Heart left ventricle (tissue), 13 donors: ENCODE results near the gene BACH2.
A peak's percentile ranks its signal among the peaks of the same experiment; 100 is the strongest.

Source experiments
- POLR2A ChIP-seq, 2 donors: fragments of 450-650 bp; IDR thresholded peaks; one replicate each; pipeline ENCODE4 v1.6.1; 2017; ENCODE audit warnings: antibody characterized with exemption in 2 of 2, mild to moderate bottlenecking in 2 of 2, moderate library complexity in 2 of 2
- TF ChIP-seq, protein P1 (sequence below), 12 donors: fragments of 200-600 bp; sonication (generic) in 4 of 12; IDR thresholded peaks; one replicate each; pipeline versions ENCODE4 v1.5.0 to v1.8.0; 2018 to 2022; ENCODE audit warnings: antibody characterized with exemption in 12 of 12, mild to moderate bottlenecking in 5 of 12
- donor health status: ischemic (EF 13 %, LVEDD 7.1; RV severe dilation, severe dysfunction).
- donor health status: DM: no; HTN: yes; CAD: no.
- donor health status: DM: no; HTN: no; CAD: no.
- donor health status: ischemic (EF 25% LVEDD 6.9; RV normal size, moderate dysfunction).
- donor health status: ischemic (EF 25% LVEDD 5.7; RV mildly dilated, moderate dysfunction).
- donor health status: ischemic (EF 35%, LVEDD 5.7; RV mildly dilated, moderate dysfunction).
- donor health status: nonischemic (EF 11% LVEDD 7.7; RV severe dilation, severe dysfunction).
- donor health status: DM: yes; HTN: yes; CAD: no.
- donor health status: PGD.
- donor health status: ischemic (EF 29% LVEDD 5.4; RV normal size, mild dysfunction).
- donor health status: nonischemic (EF 23%, LVEDD 6.1; RV moderate dilation, normal function).

DNA sequence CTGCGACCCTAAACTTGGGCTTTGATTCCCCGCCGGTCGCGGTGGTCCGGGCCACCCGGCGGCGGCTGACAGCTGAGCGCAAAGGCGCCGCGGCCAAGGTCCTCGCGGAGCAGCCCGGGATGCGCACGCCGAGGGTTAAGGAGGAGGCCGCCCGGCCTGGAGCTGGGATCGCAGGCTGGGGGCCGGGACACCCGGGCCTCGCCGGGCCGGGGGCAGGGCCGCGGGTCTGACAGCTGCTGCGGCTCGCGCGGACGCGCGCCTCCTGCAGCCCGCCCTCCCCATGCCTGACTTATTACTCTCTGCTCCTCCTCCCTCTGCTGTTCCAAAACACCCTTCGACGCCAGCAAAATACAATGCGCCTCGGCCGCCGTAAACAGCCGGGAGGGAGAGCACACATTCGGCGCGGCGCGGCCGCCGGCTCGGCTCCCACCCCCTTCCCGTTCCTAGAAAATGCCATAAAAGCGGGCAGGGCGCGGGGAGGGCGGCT is 746 bp downstream of the BACH2 start:
- TF ChIP-seq, protein P1, sequence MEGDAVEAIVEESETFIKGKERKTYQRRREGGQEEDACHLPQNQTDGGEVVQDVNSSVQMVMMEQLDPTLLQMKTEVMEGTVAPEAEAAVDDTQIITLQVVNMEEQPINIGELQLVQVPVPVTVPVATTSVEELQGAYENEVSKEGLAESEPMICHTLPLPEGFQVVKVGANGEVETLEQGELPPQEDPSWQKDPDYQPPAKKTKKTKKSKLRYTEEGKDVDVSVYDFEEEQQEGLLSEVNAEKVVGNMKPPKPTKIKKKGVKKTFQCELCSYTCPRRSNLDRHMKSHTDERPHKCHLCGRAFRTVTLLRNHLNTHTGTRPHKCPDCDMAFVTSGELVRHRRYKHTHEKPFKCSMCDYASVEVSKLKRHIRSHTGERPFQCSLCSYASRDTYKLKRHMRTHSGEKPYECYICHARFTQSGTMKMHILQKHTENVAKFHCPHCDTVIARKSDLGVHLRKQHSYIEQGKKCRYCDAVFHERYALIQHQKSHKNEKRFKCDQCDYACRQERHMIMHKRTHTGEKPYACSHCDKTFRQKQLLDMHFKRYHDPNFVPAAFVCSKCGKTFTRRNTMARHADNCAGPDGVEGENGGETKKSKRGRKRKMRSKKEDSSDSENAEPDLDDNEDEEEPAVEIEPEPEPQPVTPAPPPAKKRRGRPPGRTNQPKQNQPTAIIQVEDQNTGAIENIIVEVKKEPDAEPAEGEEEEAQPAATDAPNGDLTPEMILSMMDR (IDR thresholded peaks at IDR 0.05), result peak in 8 of 12 donors; percentile 8 to 56 (median 30)
- TF ChIP-seq POLR2A (IDR thresholded peaks at IDR 0.05), result no peak
